GM19463 (cell line): ENCODE results near the gene AKAP8L.
A peak's percentile ranks its signal among the peaks of the same experiment; 100 is the strongest.

ENCODE experiments used
- ATAC-seq: cut with Tn5 transposase; IDR thresholded peaks from one replicate; pipeline ENCODE4 v1.9.1; 2021; ENCODE audit warnings: mild to moderate bottlenecking, moderate library complexity; ENCODE audit not compliant: unreplicated experiment

The AKAP8L gene

DNA sequence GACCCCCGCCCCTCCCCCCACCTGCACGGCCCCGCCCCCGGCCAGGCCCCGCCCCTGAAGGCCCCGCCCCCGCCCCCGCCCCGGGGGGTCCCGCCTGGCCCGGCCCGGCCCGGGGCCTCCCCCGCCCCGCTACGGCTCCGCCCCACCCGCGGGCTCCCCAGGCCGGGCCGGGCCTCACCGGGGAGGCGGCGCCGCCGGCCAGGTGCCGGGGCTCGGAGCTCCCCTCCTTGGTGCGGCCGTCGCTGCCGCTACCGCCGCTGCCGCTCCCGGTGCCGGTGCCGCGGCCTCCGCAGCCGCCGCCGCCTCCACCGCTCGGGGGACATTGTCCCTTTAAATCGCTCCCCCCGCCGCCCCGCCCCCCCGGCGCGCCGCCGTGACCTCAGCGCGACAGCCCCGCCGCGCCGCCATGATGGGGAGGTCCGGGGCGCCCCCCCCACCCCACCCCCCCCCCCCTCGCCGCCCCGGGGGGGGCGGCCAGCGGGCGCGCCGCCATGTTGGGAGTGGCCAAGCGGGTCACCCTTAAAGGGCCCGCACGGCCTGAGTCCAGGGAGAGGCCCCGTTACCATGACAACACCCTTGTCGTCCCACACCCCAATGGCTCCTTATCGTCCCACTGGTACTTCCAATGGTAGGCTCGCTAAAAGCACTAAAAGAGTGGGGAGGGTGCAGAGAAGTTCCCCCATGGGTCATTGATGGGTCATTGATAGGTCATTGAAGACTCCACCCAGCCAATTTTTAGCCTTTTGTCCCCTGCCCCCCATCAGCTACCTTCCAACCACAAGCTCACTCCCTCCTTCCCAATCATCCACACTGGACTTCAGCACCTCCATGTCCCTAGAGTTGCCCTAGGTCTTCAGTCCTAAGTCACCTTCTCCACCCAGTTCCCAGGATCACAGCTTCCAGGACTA is 31.1 kb upstream of the AKAP8L start, which contains the start of gene WIZ:
Gene WIZ, minus strand, starts transcription at position 337 of the 908 bp plus-strand sequence. CDS start 1,649 bp downstream, outside the sequence.
- peak; percentile 67 for ATAC-seq

DNA sequence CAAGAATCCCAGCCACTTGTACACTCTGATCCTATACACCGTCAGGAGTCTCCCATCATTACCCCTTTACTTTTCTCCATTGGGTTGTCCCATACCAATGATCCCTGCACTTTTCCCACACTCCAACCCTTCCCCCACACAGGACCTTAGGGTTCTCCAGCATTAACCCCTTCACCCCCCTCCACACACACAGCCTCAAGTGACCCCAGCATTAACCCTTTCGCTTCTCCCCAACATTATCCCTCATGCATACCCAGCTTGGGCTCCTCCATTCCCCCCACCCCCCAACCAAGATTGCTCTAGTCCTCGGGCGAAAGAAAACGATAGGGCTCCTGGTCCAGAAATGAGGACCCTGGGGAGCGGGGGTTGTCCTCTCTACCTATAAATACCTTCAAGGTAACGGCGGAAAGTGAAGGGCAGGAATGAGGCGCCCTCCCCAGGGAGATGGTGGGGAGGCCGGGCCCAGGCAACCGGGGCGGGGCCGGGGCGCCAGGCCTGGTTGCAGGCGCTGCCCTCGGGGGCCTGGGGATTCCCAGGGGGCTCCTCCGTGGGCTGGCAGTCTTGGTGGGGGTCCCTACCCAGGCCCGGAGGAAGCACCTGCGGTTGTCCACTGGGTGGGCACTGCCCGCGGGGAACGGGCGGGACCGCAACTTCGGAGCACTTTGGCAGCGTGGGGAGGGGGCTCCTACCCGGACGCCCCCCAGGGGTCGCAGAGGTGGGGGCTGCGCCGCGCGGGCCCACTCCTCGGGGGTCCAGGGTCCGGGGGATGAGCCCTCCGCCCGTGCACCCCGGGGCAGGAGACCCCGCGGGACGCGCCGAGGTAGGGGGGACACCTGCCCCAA is 30.2 kb upstream of the AKAP8L start:
- ATAC-seq, result no peak

GRCh38 chr19:15448044-15448777 is 29.4 kb upstream of the AKAP8L start:
- no peak for ATAC-seq

- no peak for ATAC-seq
These were observed 28.3 kb upstream of the AKAP8L start for GRCh38 chr19:15447057-15447456.

GRCh38 chr19:15445807-15446376 is 27.1 kb upstream of the AKAP8L start:
- ATAC-seq, result no peak

DNA sequence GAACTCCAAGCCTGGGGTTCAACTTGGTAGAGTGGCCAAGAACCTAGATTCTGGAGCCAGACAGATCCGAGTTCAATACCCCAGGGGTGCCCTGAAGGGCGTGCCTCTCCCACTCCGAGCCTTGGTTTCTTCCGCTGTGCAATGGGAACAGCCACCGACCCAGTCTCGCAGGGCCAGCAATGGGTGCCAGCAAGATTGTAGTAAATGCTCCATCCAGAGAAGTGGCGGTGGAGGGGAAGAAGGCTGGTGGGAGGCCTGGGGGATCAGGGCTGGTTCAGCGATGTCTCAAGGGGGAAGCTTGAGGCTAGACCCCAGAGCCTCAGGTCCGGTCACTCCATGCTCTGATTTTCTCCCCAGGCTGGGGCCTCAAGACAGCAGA is 26.4 kb upstream of the AKAP8L start:
- ATAC-seq, result no peak

DNA sequence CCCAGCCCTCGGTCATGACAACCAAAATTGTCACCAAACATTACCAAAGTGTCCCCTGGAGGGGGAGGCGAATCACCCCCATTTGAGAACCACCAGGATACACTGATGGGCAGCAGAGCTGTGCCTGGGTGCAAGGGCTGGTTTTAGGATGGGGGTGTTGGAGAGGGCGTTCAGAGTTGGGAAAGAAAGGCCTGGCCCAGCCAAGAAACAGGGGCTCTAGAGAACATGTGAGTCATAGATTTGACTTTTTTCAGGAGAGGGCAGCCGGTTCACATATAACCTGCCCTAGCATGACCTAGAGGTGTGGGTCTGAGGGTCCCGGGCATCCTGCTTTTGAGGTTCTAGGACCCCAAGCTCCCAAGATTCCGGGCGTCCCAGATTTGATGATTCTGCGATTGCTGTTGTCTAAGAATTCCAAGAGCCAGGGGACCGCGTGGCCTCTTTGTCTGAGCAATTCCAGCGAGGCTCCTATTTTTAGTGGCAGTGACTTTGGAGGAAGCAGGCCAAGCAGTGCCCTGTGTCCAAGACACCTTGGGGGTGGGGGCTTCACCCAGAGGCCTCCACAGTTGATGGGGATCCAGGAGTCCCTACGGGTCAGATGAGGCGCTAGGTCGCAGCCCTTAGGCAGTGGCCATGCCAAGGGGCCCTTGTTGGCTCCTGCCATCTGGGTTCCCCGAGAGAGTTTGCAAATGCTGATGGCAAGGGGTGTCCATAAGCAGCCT is 25.9 kb upstream of the AKAP8L start:
- ATAC-seq, result no peak

DNA sequence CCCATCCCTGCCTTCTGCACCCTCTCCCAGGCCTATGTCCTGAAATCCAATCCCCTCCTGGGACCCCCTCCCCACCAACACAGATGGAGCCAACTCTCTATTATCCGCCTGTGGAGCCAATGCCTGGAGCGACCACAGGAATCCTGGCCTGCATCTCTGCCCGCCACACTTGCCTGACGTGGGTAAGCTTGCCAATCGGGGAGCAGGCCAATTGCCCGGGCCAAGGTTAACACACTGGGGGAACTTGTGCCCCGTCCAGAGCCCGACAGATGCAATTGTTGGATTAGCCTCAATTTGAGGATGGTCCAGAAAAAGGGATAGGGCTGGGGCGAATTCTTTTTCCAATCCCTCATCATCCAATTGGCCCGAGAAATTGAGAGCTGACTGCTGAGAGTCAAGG is 25.1 kb upstream of the AKAP8L start:
- no peak for ATAC-seq

GRCh38 chr19:15443325-15443724 is 24.5 kb upstream of the AKAP8L start:
- no peak for ATAC-seq

- no peak for ATAC-seq
These were observed 23.5 kb upstream of the AKAP8L start for GRCh38 chr19:15442142-15442920.

- no peak for ATAC-seq
These were observed 22.5 kb upstream of the AKAP8L start for GRCh38 chr19:15441317-15441716.

DNA sequence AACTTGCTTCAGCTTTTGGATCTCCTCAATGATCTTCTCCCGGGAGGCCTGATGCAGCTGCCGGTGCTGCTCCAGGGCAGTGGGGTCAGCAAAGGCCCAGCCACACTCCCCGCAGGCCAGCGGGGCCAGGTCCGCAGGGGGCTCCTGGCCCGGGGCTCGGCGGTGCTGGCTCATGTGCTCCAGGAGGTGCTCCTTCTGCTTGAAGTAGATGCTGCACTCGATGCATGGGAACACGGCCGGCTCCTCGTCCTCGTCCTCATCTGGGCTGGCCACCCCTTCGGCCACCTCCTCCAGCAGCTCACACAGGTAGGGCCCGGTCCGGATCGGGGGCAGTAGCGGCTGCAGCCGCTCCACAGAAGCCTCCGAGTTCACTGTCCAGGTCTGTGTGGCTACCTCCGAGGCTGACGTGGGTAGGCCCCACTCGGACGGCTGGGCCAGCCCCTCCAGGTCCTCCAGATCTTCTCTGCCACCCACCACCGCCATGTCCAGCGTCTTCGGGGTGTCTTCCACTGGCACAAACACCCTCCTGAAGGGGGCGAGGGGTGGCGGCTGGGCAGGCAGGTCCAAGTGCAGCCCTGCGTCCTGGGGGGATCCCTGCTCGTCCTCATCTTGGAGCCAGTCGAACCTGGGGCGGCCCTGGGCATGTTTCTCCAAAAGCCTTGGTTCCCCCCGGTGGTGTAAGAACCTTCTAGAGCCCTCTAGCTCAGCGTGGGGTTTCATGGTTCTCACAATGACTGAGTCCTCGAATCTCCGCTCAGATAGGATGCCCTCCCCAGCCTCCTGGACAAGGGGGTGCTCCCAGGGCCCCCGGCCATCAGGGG is 21.2 kb upstream of the AKAP8L start:
- no peak for ATAC-seq

DNA sequence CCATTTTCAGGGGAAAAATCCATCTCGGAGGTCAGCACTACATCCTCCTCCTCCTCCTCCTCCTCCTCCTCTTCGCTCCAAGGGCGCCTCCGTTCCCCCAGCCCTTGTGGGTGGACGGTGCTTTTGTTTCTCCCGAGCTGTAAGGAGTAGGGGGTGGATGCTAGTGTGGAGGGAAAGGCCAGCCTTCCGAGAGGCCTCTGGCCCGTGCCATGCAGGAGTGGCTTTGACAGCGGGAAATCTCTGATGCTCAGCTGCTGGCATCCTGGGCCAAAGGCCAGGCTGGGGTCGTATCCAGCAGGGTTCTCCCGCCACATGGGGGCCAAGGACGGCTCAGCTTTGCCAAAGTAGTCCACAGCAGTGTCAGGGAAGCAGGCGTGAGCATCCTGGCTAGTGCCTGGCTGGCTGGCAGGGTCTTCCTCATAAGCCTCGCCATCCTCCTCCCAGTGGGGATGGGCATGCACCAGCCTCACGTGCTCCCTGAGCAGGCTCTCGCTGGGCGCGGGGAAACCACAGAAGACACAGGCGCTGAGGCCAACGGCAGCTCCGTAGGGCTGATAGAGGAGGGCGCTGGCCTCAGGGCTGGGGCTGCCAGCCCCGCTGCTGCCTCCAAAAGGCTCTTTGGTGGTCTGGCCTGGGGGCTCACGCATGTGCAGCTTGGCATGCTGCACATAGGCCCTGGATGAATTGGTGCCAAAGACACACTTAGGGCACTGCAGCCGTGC is 20.5 kb upstream of the AKAP8L start:
- no peak for ATAC-seq

DNA sequence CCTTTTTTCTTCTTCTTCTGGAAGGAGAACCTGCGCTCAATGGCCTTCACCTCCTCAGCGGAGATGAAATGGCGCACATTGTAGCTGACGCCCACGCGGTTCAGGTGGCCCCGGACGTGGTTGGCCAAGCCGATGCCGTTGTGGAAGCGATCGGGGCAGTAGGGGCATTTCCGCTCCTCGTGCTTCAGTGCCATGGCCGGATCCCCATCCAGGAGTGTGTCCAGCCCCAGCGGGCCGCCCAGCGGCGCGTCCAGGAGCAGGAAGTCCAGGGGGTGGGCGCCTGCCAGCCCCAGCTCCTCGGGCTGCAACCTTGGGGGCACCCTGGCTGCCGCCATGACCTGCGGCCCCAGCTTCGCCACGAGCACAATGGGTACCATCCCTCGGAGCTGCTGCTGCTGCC is 19.8 kb upstream of the AKAP8L start:
- no peak for ATAC-seq

GRCh38 chr19:15438124-15438496 is 19.3 kb upstream of the AKAP8L start:
- no peak for ATAC-seq

- ATAC-seq, result no peak
These were observed 18.8 kb upstream of the AKAP8L start for GRCh38 chr19:15437355-15438123.

GRCh38 chr19:15436826-15437110 is 18.0 kb upstream of the AKAP8L start:
- ATAC-seq, result no peak
